ENCODE measurements around the gene PPP3R1. TPM values are rescaled to one million over a fixed set of nuclear protein-coding genes. Genes with fewer than 3 reads are reported as not detected.

Gene PPP3R1
- total and polyA plus RNA-seq, 2 of the 4 experiments (the other 2 are of a cell fraction): 9.1 to 17.3 TPM

DNA sequence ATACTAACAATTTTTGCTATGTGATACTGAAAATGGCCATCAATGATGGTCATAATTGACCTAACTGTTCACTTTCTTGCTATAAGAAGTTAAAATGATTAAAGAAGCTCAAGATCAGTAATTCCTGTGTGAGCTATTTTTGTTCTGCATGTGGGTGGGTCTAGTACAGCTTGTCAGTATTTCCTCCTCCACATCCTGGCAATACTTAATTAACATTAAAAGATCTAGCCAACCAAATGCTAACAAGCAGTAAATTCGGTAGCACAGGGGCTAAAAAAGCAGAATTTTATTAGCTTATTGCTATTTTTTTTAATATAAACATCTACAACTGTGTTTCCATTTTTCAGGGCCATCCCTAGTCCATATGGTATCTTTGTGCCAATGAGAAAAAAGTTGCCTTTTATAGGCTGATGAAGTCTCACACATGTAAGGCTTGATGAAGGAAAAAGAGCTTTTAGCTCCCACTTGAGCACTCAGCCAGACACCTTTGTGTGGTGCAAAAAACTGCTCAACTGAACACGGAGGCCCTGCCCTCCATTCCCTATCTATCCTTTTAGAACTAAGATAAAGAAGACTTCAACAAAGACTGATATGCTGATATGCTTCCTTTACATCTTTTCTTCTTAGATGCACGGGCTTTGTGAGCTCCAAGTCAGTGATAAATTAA, 99.5 kb downstream of the PPP3R1 start:
- Histone ChIP-seq H4K20me1 (ENCODE audit: insufficient read depth, low read length) (no peaks in the 10 kb centered on the region), H3K36me3 (ENCODE audit: control insufficient read depth, insufficient read depth, low read length) (no peaks in the 10 kb centered on the region)
- dilution Hi-C loops (cut with HindIII; ENCODE audit: low sequenced_read_pairs, unreplicated experiment): no loop called here

More for the DNA sequence above, 99.5 kb downstream of the PPP3R1 start:
- no peak overlapping the region for H2AK5ac ChIP-seq (ENCODE audit: low read depth, low read length)
- BruUV-seq (replicated peaks): no TSS peak
- H4K8ac ChIP-seq (ENCODE audit: low read depth in 2 of 2, low read length in 2 of 2): no peak overlapping the region
- H3K9me1 ChIP-seq (ENCODE audit: insufficient read depth, low read length): peaks cover 3% of the 10 kb centered on the region; the same call in 1 of the 2 replicates
- H2BK120ac ChIP-seq (ENCODE audit: low read depth, low read length): no peak overlapping the region
- no peak overlapping the region for H4K91ac ChIP-seq (ENCODE audit: insufficient read depth, low read depth, low read length)
- H3K4me3 ChIP-seq (ENCODE audit: insufficient read depth, low read depth, low read length): no peak overlapping the region
- no peak overlapping the region for H2BK15ac ChIP-seq (ENCODE audit: low read depth, low read length)
- DNase-seq (no peak), ATAC-seq (ENCODE audit: low read depth) (no peak)
- H3K9me3 ChIP-seq (ENCODE audit: control insufficient read depth, insufficient read depth, low read length): no peaks in the 10 kb centered on the region
- no peak overlapping the region for H2AK9ac ChIP-seq (replicated peaks; ENCODE audit: low read depth, low read length, poor library complexity)
- H3K4me2 ChIP-seq (ENCODE audit: low read depth, low read length): no peak overlapping the region
- in situ Hi-C loops (cut with MboI; ENCODE audit: low sequenced_read_pairs) (no loop called here), intact Hi-C loops (cut with micrococcal nuclease) (no loop called here)
- ChIA-PET POLR2A (ENCODE audit: unreplicated experiment) (interaction anchor here (0.6 kb wide), 1 partner anchor 23 kb away, joined by 7 read pairs; no protein-coding TSS in a partner anchor), CTCF (interaction anchor here (0.7 to 1.1 kb wide), 2 partner anchors 23 to 84 kb away, joined by 3 to 6 read pairs; no protein-coding TSS in a partner anchor)
- H3K27ac ChIP-seq (ENCODE audit: insufficient read depth, low read length): no peak overlapping the region
- H3K9ac ChIP-seq (ENCODE audit: low read depth, low read length): no peak overlapping the region
- no peak overlapping the region for H2BK20ac ChIP-seq (ENCODE audit: low read depth, low read length)
- H3K4me1 ChIP-seq (ENCODE audit: control insufficient read depth, insufficient read depth, low read length): no peaks in the 10 kb centered on the region
- peaks cover 5 to 50% of the 10 kb centered on the region in 2 experiments for H3K79me1 ChIP-seq (ENCODE audit: low read depth in 1 of 2, low read length in 2 of 2)
- no peak overlapping the region for H3K23ac ChIP-seq (ENCODE audit: low read depth, low read length)
- H3K18ac ChIP-seq (ENCODE audit: low read depth, low read length): no peak overlapping the region
- no peak overlapping the region for H3K56ac ChIP-seq (ENCODE audit: extremely low read depth, insufficient read depth, low read length)
- no peak overlapping the region for H2AFZ ChIP-seq (replicated peaks; ENCODE audit: low read length, poor library complexity)
- no peak overlapping the region for H2BK5ac ChIP-seq (ENCODE audit: low read depth, low read length, poor library complexity, severe bottlenecking)
- no peak overlapping the region for H4K5ac ChIP-seq (ENCODE audit: low read depth, low read length)
- no peak overlapping the region for H3K4ac ChIP-seq (ENCODE audit: low read depth, low read length)
- no peak for TF ChIP-seq MXI1 (IDR thresholded peaks at IDR 0.05; ENCODE audit: borderline replicate concordance, low read depth, low read length)
- TF ChIP-seq MAFK (IDR thresholded peaks at IDR 0.05; ENCODE audit: low read depth, low read length): no peak
- TF ChIP-seq MAZ (IDR thresholded peaks at IDR 0.05; ENCODE audit: borderline replicate concordance, low read depth, low read length): no peak
- TF ChIP-seq USF2 (IDR thresholded peaks at IDR 0.05; ENCODE audit: low read depth, low read length): no peak
- no peak for TF ChIP-seq NFE2L2 (IDR thresholded peaks at IDR 0.05; ENCODE audit: low read depth, low read length)
- TF ChIP-seq POLR2A (IDR thresholded peaks at IDR 0.05; ENCODE audit: low read depth, low read length): no peak
- H3K14ac ChIP-seq (replicated peaks; ENCODE audit: low read depth, low read length): no peak overlapping the region
- no peaks in the 10 kb centered on the region for H3K27me3 ChIP-seq (ENCODE audit: control insufficient read depth, insufficient read depth, low read length)
- no CpG with 5 or more reads among the region's 3 CpGs for WGBS, 2 experiments (ENCODE audit: extremely low coverage in 2 of 2, insufficient read length in 1 of 2)
